ENCODE results near the gene MPZL2.

The MPZL2 gene

GRCh38 chr11:118213781-118214180, 50.3 kb downstream of the MPZL2 start:
- no peak overlapping the region for H3K4me3 ChIP-seq (ENCODE audit: low read depth, low read length)

GRCh38 chr11:118213201-118213600, 50.9 kb downstream of the MPZL2 start:
- TF ChIP-seq CTCF (IDR thresholded peaks at IDR 0.05; ENCODE audit: low read depth, low read length) = no peak
- no peak overlapping the region for H3K27ac ChIP-seq

More at GRCh38 chr11:118213781-118214180, 50.3 kb downstream of the MPZL2 start:
- Histone ChIP-seq H3K36me3 (no peaks in the 10 kb centered on the region), H3K27ac (no peak overlapping the region), H3K9me3 (ENCODE audit: severe bottlenecking) (no peaks in the 10 kb centered on the region), H3K27me3 (ENCODE audit: insufficient read depth, low read depth, severe bottlenecking) (no peaks in the 10 kb centered on the region)
- no peak for TF ChIP-seq CTCF (IDR thresholded peaks at IDR 0.05; ENCODE audit: low read depth, low read length)
- no peak for DNase-seq

GRCh38 chr11:118212781-118213191, 51.3 kb downstream of the MPZL2 start:
- Histone ChIP-seq H3K27ac (no peak overlapping the region), H3K9me3 (ENCODE audit: severe bottlenecking) (no peaks in the 10 kb centered on the region), H3K27me3 (ENCODE audit: insufficient read depth, low read depth, severe bottlenecking) (no peaks in the 10 kb centered on the region), H3K4me3 (ENCODE audit: low read depth, low read length) (no peak overlapping the region), H3K36me3 (no peaks in the 10 kb centered on the region)
- no peak for TF ChIP-seq CTCF (IDR thresholded peaks at IDR 0.05; ENCODE audit: low read depth, low read length)
- DNase-seq = no peak

More at GRCh38 chr11:118213201-118213600, 50.9 kb downstream of the MPZL2 start:
- DNase-seq = no peak
- H3K27me3 ChIP-seq (ENCODE audit: insufficient read depth, low read depth, severe bottlenecking) = no peaks in the 10 kb centered on the region
- H3K4me3 ChIP-seq (ENCODE audit: low read depth, low read length) = no peak overlapping the region
- no peaks in the 10 kb centered on the region for H3K9me3 ChIP-seq (ENCODE audit: severe bottlenecking)
- no peaks in the 10 kb centered on the region for H3K36me3 ChIP-seq

- H3K27me3 ChIP-seq (ENCODE audit: insufficient read depth, low read depth, severe bottlenecking) = no peaks in the 10 kb centered on the region
- H3K27ac ChIP-seq = no peak overlapping the region
Measured at GRCh38 chr11:118212131-118212725, 51.9 kb downstream of the MPZL2 start.

GRCh38 chr11:118211006-118211405, 53.1 kb downstream of the MPZL2 start:
- H3K27me3 ChIP-seq (ENCODE audit: insufficient read depth, low read depth, severe bottlenecking) = no peaks in the 10 kb centered on the region

More at GRCh38 chr11:118212131-118212725, 51.9 kb downstream of the MPZL2 start:
- Histone ChIP-seq H3K9me3 (ENCODE audit: severe bottlenecking) (no peaks in the 10 kb centered on the region), H3K4me3 (ENCODE audit: low read depth, low read length) (no peak overlapping the region), H3K36me3 (no peaks in the 10 kb centered on the region)
- no peak for TF ChIP-seq CTCF (IDR thresholded peaks at IDR 0.05; ENCODE audit: low read depth, low read length)
- no peak for DNase-seq

More at GRCh38 chr11:118211006-118211405, 53.1 kb downstream of the MPZL2 start:
- no peaks in the 10 kb centered on the region for H3K9me3 ChIP-seq (ENCODE audit: severe bottlenecking)
- DNase-seq = no peak
- H3K4me3 ChIP-seq (ENCODE audit: low read depth, low read length) = no peak overlapping the region
- no peaks in the 10 kb centered on the region for H3K36me3 ChIP-seq
- H3K27ac ChIP-seq = no peak overlapping the region
- no peak for TF ChIP-seq CTCF (IDR thresholded peaks at IDR 0.05; ENCODE audit: low read depth, low read length)

All from WERI-Rb-1 (cell line).